Measurements from ENCODE around the gene PTPRN2.

PTPRN2 gene

DNA sequence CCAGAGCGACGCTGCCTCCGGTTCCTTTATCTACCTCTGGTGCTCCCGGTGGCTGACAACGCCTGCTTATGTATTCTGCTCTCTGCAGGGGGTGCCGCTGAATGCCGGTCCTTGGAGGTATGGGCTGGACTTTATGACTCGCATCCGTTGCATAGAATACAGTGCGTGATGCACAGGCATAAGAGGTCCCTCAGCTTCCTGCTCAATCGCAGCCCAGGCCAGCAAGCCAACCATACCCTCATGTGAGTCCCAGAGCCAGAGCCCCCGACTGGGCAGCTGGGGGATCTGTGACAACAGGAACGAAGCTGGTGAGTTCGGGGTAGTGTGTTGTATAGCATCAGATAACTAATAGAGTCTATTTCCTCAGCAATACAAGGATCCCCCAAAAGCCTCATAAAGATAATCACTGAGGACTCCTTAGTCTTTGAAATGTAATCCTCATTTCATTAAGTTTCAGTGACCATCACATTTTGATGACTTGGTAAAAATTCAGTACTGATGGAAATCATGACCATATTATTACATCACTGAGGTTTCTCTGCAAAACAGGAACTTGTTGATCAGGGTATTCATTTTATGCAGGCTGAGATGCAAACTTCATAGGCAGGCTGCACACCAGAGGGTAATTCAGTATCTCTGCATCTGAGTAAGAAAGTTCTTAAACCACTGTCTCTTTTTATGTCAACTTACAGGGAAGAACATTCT, 607.8 kb downstream of the PTPRN2 start:
- H3K9me3 ChIP-seq (ENCODE audit: control insufficient read depth, insufficient read depth, low read depth, low read length): peaks cover 5% of the 10 kb centered on the region; the same call in 1 of the 2 replicates
- H3K36me3 ChIP-seq (ENCODE audit: control insufficient read depth, insufficient read depth, low read length): no peaks in the 10 kb centered on the region
- no peak overlapping the region for H3K4me3 ChIP-seq (ENCODE audit: low read depth, low read length)
- peaks cover 4% of the 10 kb centered on the region; the same call in 1 of the 2 replicates for H3K4me1 ChIP-seq (ENCODE audit: control insufficient read depth, insufficient read depth, low read length)
- no peaks in the 10 kb centered on the region for H3K27me3 ChIP-seq (ENCODE audit: control insufficient read depth, insufficient read depth, low read length)
- no peak overlapping the region for H3K27ac ChIP-seq (ENCODE audit: low read depth, low read length)
- H3K9ac ChIP-seq (ENCODE audit: low read length): no peak overlapping the region

DNA sequence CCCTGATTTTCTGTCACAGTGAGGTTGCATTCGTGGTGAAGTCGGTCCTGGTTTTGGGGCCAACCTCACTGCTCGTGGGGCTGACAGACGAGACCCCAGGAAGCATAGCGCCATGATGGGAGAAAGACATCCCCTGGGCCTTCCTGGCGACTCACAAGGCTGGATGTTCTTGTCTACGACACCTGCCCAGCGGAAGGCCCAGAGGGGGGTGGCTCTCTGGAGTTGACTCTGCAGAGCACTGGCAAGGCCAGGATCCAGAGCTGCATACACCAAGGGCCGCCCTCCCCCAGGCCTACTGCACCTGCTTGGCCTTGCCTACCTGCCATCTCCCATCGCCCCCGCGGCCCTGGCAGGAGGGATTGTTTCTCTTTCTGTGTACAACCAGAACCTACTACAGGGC, 608.9 kb downstream of the PTPRN2 start:
- no peak overlapping the region for H3K9ac ChIP-seq (ENCODE audit: low read length)
- no peak overlapping the region for H3K27ac ChIP-seq (ENCODE audit: low read depth, low read length)
- peaks cover 15% of the 10 kb centered on the region; the same call in 1 of the 2 replicates for H3K9me3 ChIP-seq (ENCODE audit: control insufficient read depth, insufficient read depth, low read depth, low read length)
- H3K36me3 ChIP-seq (ENCODE audit: control insufficient read depth, insufficient read depth, low read length): no peaks in the 10 kb centered on the region
- H3K27me3 ChIP-seq (ENCODE audit: control insufficient read depth, insufficient read depth, low read length): no peaks in the 10 kb centered on the region
- H3K4me1 ChIP-seq (ENCODE audit: control insufficient read depth, insufficient read depth, low read length): peaks cover 4% of the 10 kb centered on the region; the same call in 1 of the 2 replicates
- no peak overlapping the region for H3K4me3 ChIP-seq (ENCODE audit: low read depth, low read length)

DNA sequence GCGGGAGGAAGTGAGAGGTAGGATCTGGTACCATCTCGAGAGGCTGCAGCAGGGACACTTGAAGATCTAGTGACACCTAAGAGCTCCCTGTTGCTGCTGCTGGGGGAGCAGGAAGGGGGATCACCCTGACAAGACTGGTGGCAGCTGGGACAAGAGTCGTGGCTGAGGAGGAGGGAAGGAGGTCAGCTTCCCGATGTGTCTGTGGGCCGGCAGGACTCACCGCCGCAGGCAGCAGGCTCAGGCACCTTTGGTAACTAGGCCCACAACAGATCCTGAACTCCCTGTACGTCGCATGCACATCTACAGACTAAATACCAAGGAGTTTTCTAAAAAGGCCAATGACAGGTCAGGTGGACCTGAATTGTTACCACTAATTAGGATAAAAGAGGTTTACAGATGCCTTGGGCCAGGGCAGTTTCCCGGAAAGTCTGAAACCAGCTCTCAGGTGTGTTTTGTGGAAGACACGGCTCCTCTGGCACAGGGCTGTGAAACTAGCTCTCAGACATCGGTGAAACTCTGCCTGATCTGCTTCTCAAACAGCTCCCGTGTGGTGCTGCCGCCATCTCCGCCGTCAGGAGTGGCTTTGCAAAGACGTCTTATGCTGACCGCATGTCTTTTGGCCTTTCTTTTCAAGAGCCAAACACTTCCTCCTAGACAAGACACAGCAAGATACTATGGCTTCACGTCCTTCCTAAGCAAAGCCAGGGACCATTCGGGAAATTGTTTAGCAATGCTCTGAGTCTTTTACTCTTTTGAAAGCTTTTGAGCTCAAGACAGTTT, 609.7 kb downstream of the PTPRN2 start:
- no peaks in the 10 kb centered on the region for H3K4me1 ChIP-seq (ENCODE audit: control insufficient read depth, insufficient read depth, low read length)
- H3K4me3 ChIP-seq (ENCODE audit: low read depth, low read length): no peak overlapping the region
- H3K27ac ChIP-seq (ENCODE audit: low read depth, low read length): no peak overlapping the region
- no peaks in the 10 kb centered on the region for H3K36me3 ChIP-seq (ENCODE audit: control insufficient read depth, insufficient read depth, low read length)
- H3K27me3 ChIP-seq (ENCODE audit: control insufficient read depth, insufficient read depth, low read length): no peaks in the 10 kb centered on the region
- H3K9me3 ChIP-seq (ENCODE audit: control insufficient read depth, insufficient read depth, low read depth, low read length): peaks cover 18% of the 10 kb centered on the region; the same call in 1 of the 2 replicates
- no peak overlapping the region for H3K9ac ChIP-seq (ENCODE audit: low read length)

DNA sequence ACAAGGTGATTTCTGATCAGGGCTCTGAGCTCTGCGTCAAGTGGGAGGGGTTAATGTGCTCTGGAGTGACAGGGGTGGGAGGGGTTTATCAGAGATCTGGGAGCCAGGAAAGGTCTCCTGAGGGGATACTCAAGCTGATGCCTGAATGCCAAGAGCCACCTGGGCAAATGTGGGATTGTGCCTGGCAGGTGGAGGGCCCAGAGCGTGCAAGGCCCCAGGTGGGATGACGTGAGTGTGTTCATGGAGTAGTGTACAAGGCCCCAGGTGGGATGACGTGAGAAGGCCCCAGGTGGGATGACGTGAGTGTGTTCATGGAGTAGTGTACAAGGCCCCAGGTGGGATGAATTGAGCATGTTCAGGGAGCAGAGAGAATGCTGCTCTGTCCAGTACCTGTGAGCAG, 610.3 kb downstream of the PTPRN2 start:
- no peak overlapping the region for H3K4me3 ChIP-seq (ENCODE audit: low read depth, low read length)
- H3K27me3 ChIP-seq (ENCODE audit: control insufficient read depth, insufficient read depth, low read length): no peaks in the 10 kb centered on the region
- no peaks in the 10 kb centered on the region for H3K36me3 ChIP-seq (ENCODE audit: control insufficient read depth, insufficient read depth, low read length)
- no peaks in the 10 kb centered on the region for H3K4me1 ChIP-seq (ENCODE audit: control insufficient read depth, insufficient read depth, low read length)
- H3K9me3 ChIP-seq (ENCODE audit: control insufficient read depth, insufficient read depth, low read depth, low read length): peaks cover 21% of the 10 kb centered on the region; the same call in 1 of the 2 replicates
- no peak overlapping the region for H3K9ac ChIP-seq (ENCODE audit: low read length)
- H3K27ac ChIP-seq (ENCODE audit: low read depth, low read length): no peak overlapping the region

DNA sequence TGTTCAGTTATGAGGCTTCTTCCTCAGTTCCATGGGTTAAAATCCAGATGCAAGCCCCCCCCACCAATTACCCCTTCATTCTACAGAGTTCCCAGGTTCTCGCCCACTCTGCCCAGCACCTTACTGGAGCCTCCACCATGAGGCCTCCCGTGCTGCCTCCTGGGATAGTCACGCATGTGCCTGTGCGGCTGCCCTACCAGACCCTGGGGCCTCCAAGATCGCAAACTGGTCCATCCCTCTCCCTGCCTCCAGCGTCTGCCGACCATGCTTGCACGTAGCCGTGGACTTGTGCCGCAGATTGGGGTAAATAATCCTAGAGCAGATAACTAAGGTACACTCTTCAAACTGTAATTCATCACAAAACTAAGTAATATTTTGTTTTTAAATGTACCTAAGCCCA, 611.2 kb downstream of the PTPRN2 start:
- Histone ChIP-seq H3K4me3 (ENCODE audit: low read depth, low read length) (no peak overlapping the region), H3K4me1 (ENCODE audit: control insufficient read depth, insufficient read depth, low read length) (no peaks in the 10 kb centered on the region), H3K27ac (ENCODE audit: low read depth, low read length) (no peak overlapping the region), H3K36me3 (ENCODE audit: control insufficient read depth, insufficient read depth, low read length) (no peaks in the 10 kb centered on the region), H3K9ac (ENCODE audit: low read length) (no peak overlapping the region), H3K27me3 (ENCODE audit: control insufficient read depth, insufficient read depth, low read length) (no peaks in the 10 kb centered on the region), H3K9me3 (ENCODE audit: control insufficient read depth, insufficient read depth, low read depth, low read length) (peaks cover 28% of the 10 kb centered on the region)

DNA sequence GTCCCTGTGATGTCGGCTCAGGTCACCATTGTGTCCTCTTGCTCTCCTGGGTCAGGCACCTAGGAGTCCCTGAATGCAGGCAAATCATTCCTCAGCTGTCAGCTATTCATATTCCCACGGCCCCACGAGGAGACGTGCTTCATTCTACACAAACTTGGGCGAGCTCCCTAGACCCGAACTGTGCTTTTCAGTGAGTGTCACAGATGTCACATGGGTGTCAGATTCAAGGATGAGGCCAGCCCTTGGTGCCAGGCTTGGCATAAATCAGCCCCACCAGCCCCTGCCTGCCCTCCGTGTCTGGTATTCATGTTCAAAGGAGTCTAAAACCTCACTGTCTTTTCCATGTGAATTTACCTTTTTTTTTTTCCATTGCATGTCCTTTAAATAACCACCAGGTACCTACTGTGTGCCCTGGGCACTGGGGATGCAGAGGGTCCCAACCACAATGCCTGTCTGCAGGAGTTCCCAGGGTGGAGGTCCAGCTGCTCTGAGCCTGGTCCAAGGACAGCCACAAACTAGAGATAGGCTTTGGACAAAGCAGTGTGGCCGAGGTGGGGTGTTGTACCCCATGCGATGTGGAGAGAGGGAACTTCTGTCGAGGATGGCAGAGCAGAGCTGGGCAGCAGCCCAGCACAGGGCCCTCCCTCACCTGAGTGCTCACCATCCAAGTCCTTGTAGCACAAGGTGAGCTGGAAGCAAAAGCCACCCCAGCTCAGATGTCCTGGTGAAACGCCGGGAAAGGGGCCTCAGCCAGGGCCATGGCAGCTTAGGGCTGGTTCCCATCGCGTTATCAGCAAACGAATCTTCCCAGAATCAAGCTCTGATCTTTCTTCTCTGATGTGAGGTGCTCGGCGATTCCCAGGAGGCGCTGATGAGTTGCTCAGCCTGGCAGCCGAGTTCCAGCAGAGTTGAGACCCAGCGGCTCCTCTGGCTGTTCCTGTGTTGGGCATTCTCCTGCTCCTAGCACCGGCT, 611.9 kb downstream of the PTPRN2 start:
- no peak overlapping the region for H3K4me3 ChIP-seq (ENCODE audit: low read depth, low read length)
- H3K9me3 ChIP-seq (ENCODE audit: control insufficient read depth, insufficient read depth, low read depth, low read length): peaks cover 32% of the 10 kb centered on the region
- H3K4me1 ChIP-seq (ENCODE audit: control insufficient read depth, insufficient read depth, low read length): no peaks in the 10 kb centered on the region
- H3K27me3 ChIP-seq (ENCODE audit: control insufficient read depth, insufficient read depth, low read length): no peaks in the 10 kb centered on the region
- no peak overlapping the region for H3K27ac ChIP-seq (ENCODE audit: low read depth, low read length)
- no peak overlapping the region for H3K9ac ChIP-seq (ENCODE audit: low read length)
- no peaks in the 10 kb centered on the region for H3K36me3 ChIP-seq (ENCODE audit: control insufficient read depth, insufficient read depth, low read length)

DNA sequence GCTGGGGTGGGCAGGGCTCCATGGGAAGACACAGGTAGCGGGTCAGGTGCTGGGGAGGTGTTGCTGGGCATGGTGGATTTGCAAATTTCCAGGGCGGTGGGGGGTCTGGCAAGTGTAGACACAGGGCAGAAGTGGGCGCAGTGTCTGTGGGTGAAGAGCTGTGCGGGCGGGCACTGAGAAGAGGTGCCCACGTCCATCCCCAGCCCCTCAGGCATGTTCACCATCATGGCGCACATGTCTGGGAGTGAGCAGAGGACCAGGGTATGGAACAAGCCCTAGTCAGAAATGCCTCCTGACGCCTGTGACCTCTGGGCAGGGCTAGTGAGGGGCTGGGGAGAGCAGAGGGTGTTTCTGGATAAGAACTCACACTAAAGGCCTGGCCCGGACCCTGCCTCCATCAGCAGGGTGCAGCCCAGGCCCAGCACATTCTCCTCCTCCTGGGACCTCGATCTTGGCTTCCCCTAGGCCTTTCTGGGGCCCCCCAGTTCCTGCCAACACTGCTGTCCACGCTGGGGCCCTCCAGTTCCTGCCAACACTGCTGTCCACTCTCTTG, 612.9 kb downstream of the PTPRN2 start:
- Histone ChIP-seq H3K9me3 (ENCODE audit: control insufficient read depth, insufficient read depth, low read depth, low read length) (peaks cover 40% of the 10 kb centered on the region), H3K9ac (ENCODE audit: low read length) (no peak overlapping the region), H3K4me1 (ENCODE audit: control insufficient read depth, insufficient read depth, low read length) (no peaks in the 10 kb centered on the region), H3K36me3 (ENCODE audit: control insufficient read depth, insufficient read depth, low read length) (no peaks in the 10 kb centered on the region), H3K27ac (ENCODE audit: low read depth, low read length) (no peak overlapping the region), H3K27me3 (ENCODE audit: control insufficient read depth, insufficient read depth, low read length) (no peaks in the 10 kb centered on the region), H3K4me3 (ENCODE audit: low read depth, low read length) (no peak overlapping the region)

DNA sequence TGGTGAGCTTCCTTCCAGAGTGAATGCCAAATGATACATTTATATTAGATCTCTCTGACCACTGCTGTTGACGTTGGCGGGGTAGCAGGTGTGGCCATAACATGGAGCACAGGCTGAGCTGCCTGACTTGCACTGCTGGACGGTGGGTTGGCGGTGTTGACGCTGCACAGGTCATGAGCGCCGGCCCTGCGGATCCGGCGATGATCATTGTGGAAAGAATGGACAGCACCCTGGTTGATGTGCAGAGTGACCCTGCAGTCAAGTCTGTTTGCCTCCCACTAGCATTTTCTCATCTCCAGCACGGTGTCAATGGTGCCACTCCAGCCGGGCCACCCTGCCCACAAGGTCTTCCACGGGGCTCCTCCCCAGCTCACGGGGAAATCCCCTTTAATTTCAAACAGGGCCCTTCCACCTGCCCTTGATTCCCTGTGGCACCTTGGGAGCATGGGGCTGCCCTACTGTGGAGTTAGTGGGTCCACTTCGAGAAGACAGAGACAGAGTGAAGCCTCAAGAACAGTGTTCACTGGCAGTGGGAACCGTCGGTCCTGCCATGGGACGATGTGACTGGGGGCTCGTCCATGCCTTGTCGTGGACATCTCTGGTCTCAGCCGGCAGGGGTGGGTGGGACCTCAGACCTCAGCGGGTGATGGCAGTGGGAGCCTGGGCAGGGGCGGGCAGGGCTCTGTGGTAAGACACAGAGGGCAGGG, 613.5 kb downstream of the PTPRN2 start:
- Histone ChIP-seq H3K27ac (ENCODE audit: low read depth, low read length) (no peak overlapping the region), H3K27me3 (ENCODE audit: control insufficient read depth, insufficient read depth, low read length) (no peaks in the 10 kb centered on the region), H3K4me1 (ENCODE audit: control insufficient read depth, insufficient read depth, low read length) (no peaks in the 10 kb centered on the region), H3K36me3 (ENCODE audit: control insufficient read depth, insufficient read depth, low read length) (no peaks in the 10 kb centered on the region), H3K4me3 (ENCODE audit: low read depth, low read length) (no peak overlapping the region), H3K9ac (ENCODE audit: low read length) (no peak overlapping the region), H3K9me3 (ENCODE audit: control insufficient read depth, insufficient read depth, low read depth, low read length) (peaks cover 46% of the 10 kb centered on the region)

DNA sequence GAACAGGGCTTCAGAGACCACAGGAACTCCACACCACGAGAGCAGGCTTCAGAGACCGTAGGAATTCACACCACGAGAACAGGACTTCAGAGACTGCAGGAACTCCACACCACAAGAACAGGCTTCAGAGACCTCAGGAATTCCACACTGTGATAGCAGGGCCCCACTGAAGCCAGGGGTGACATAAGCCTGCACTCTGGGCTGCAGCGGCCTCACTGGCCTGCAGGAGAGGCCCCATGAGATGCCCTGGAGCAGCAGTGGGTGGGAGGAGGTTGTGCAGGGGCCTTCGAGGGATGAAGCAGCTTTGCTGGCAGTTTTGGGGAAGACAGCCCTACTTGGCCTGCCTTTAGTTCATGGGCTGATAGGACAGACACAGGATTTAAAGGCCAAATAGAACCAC, 614.7 kb downstream of the PTPRN2 start:
- no peaks in the 10 kb centered on the region for H3K27me3 ChIP-seq (ENCODE audit: control insufficient read depth, insufficient read depth, low read length)
- H3K9ac ChIP-seq (ENCODE audit: low read length): no peak overlapping the region
- no peak overlapping the region for H3K27ac ChIP-seq (ENCODE audit: low read depth, low read length)
- no peaks in the 10 kb centered on the region for H3K36me3 ChIP-seq (ENCODE audit: control insufficient read depth, insufficient read depth, low read length)
- no peak overlapping the region for H3K4me3 ChIP-seq (ENCODE audit: low read depth, low read length)
- H3K4me1 ChIP-seq (ENCODE audit: control insufficient read depth, insufficient read depth, low read length): no peaks in the 10 kb centered on the region
- H3K9me3 ChIP-seq (ENCODE audit: control insufficient read depth, insufficient read depth, low read depth, low read length): peaks cover 56% of the 10 kb centered on the region

DNA sequence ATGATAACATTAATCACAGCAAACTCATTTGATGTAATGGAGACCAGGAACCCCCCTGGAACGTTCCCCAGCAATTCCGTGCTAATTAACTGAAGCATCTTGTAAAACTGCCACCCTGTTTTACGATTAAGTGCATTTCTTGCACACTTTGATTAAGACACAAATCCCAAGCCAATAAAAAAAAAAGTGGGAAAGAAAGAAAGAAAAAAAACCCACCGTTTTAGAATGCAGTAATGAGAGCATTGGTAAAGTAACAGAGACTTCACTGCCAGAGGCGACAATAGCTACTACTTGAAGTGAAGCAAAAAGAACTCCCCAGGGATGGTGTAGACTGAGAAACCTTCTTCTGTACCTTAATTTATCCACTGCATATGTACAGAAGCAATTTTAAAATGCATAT, 616.1 kb downstream of the PTPRN2 start:
- Histone ChIP-seq H3K4me3 (ENCODE audit: low read depth, low read length) (no peak overlapping the region), H3K27ac (ENCODE audit: low read depth, low read length) (no peak overlapping the region), H3K36me3 (ENCODE audit: control insufficient read depth, insufficient read depth, low read length) (no peaks in the 10 kb centered on the region), H3K27me3 (ENCODE audit: control insufficient read depth, insufficient read depth, low read length) (no peaks in the 10 kb centered on the region), H3K4me1 (ENCODE audit: control insufficient read depth, insufficient read depth, low read length) (no peaks in the 10 kb centered on the region), H3K9me3 (ENCODE audit: control insufficient read depth, insufficient read depth, low read depth, low read length) (peaks cover 67% of the 10 kb centered on the region), H3K9ac (ENCODE audit: low read length) (no peak overlapping the region)
